ENCODE results near the gene LHFPL6. TPM values are rescaled to one million over a fixed set of nuclear protein-coding genes. Genes with fewer than 3 reads are reported as not detected.

LHFPL6 gene
- total and polyA plus RNA-seq, 9 of the 15 experiments (the other 6 are each of a cell fraction or from before 2014, with no cell fraction given), result 0.18 TPM; not detected in 8

DNA sequence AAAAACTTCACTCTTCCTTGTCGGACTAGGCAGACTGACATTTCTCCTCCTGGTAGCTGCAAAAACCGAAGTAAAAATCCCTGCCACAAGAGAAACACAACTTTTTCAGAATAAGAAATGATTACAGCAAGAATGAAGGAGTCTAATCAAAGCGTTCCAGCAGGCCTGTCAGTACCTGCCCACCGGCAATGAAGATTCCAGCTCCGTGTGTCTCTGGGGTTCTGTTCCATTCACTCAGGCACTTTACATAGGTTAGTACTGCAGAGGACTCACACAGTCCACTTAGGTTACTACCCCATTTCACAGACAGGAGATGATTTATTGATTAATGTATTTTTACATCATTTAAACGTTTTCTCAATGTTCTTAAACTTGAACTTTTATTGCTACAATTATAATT lies 289.3 kb downstream of the LHFPL6 start:
- no peaks in the 10 kb centered on the region for H3K9me3 ChIP-seq (replicated peaks; ENCODE audit: control insufficient read depth, insufficient read depth, low read depth, low read length)
- in situ Hi-C loops (cut with MboI), result no loop called here
- no peaks in the 10 kb centered on the region for H3K36me3 ChIP-seq (ENCODE audit: control insufficient read depth, insufficient read depth, low read length)
- no peaks in the 10 kb centered on the region for H3K79me2 ChIP-seq (ENCODE audit: control insufficient read depth, insufficient read depth, low read length)
- H3K27me3 ChIP-seq (ENCODE audit: control insufficient read depth in 2 of 2, insufficient read depth in 2 of 2, low read length in 2 of 2), result no peaks in the 10 kb centered on the region
- no peak for ATAC-seq
- DNase-seq (ENCODE audit: extremely low read depth in 1 of 4, low spot score in 3 of 4), result no peak
- no peak for FAIRE-seq
- no peak overlapping the region for H3K9ac ChIP-seq (ENCODE audit: insufficient read depth in 1 of 2, low read depth in 2 of 2, low read length in 2 of 2)
- no peak for TF ChIP-seq NFE2 (IDR thresholded peaks at IDR 0.05; ENCODE audit: low read depth)
- TF ChIP-seq, protein P1, sequence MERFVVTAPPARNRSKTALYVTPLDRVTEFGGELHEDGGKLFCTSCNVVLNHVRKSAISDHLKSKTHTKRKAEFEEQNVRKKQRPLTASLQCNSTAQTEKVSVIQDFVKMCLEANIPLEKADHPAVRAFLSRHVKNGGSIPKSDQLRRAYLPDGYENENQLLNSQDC (CRISPR knock-in tag; IDR thresholded peaks at IDR 0.05), result no peak
- TF ChIP-seq, protein P2, sequence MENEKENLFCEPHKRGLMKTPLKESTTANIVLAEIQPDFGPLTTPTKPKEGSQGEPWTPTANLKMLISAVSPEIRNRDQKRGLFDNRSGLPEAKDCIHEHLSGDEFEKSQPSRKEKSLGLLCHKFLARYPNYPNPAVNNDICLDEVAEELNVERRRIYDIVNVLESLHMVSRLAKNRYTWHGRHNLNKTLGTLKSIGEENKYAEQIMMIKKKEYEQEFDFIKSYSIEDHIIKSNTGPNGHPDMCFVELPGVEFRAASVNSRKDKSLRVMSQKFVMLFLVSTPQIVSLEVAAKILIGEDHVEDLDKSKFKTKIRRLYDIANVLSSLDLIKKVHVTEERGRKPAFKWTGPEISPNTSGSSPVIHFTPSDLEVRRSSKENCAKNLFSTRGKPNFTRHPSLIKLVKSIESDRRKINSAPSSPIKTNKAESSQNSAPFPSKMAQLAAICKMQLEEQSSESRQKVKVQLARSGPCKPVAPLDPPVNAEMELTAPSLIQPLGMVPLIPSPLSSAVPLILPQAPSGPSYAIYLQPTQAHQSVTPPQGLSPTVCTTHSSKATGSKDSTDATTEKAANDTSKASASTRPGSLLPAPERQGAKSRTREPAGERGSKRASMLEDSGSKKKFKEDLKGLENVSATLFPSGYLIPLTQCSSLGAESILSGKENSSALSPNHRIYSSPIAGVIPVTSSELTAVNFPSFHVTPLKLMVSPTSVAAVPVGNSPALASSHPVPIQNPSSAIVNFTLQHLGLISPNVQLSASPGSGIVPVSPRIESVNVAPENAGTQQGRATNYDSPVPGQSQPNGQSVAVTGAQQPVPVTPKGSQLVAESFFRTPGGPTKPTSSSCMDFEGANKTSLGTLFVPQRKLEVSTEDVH (IDR thresholded peaks at IDR 0.05; ENCODE audit: low read depth, partially characterized antibody), result no peak
- no peak for TF ChIP-seq SAFB2 (IDR thresholded peaks at IDR 0.05; ENCODE audit: borderline replicate concordance, low read depth, low read length, severe bottlenecking)
- no peaks in the 10 kb centered on the region for H3K4me1 ChIP-seq (replicated peaks in 1 of 2; ENCODE audit: control insufficient read depth in 2 of 2, insufficient read depth in 2 of 2, low read length in 2 of 2)
- 0% methylated on average over 5 of the region's 6 CpGs for WGBS (ENCODE audit: insufficient coverage, low coverage, missing lambda C conversion rate)
- no peak overlapping the region for H3K4me2 ChIP-seq (ENCODE audit: insufficient read depth, low read length)
- H3K9me1 ChIP-seq (ENCODE audit: control insufficient read depth, insufficient read depth, low read length), result no peaks in the 10 kb centered on the region
- POLR2A ChIA-PET, result no interaction called here
- H3K27ac ChIP-seq (ENCODE audit: extremely low read depth, low read depth, low read length), result no peak overlapping the region
- no peaks in the 10 kb centered on the region for H4K20me1 ChIP-seq (replicated peaks; ENCODE audit: control insufficient read depth, insufficient read depth, low read length)
- H2AFZ ChIP-seq (ENCODE audit: low read depth, low read length), result no peak overlapping the region
- no peak overlapping the region for H3K4me3 ChIP-seq
- intact Hi-C loops (cut with micrococcal nuclease), result no loop called here
- BruUV-seq (replicated peaks), result no TSS peak
- CTCF ChIA-PET (ENCODE audit: low intra/inter-chr PET ratio), result no interaction called here
